Esophagus mucosa (tissue), 1 donor: ENCODE data around the gene LENG1. TPM values are rescaled to one million over a fixed set of nuclear protein-coding genes. Genes with fewer than 3 reads are reported as not detected.
A peak's percentile ranks its signal among the peaks of the same experiment; 100 is the strongest.
"Not testable (repeated sequence)": the region's sequence is repeated elsewhere in the genome, so short reads cannot be mapped to it uniquely, and the experiment has no call there.

Experiments
- ATAC-seq: fragments of 200-7000 bp; cut with Tn5 transposase; one replicate; pipeline ENCODE4 v1.9.1; 2020
- total RNA-seq: library from RNA; stranded (reverse); gene quantifications from one replicate; pipeline ENCODE4 v1.2.4, GENCODE V29; 2023
- donor health status: DM: yes; HTN: yes; CAD: no.

Gene LENG1
- total RNA-seq, result 3.7 TPM

- ATAC-seq, result peak; percentile 92
Observed at GRCh38 chr19:54159352-54160181, at the start of gene LENG1. Gene LENG1 (minus strand): TSS chr19:54159721. CDS start chr19:54159695, 26 bp downstream.

GRCh38 chr19:54208784-54209057 lies 49.2 kb upstream of the LENG1 start:
- ATAC-seq, result no peak

- ATAC-seq, result peak; percentile 5
Observed at GRCh38 chr19:54207983-54208783, 48.7 kb upstream of the LENG1 start.

- no peak for ATAC-seq
Observed at GRCh38 chr19:54207676-54207982, 48.1 kb upstream of the LENG1 start.

- not testable (repeated sequence) for ATAC-seq
Observed at GRCh38 chr19:54207193-54207592, 47.7 kb upstream of the LENG1 start.

- no peak for ATAC-seq
Observed at GRCh38 chr19:54206831-54207177, 47.3 kb upstream of the LENG1 start.

- no peak for ATAC-seq
Observed at GRCh38 chr19:54206030-54206830, 46.7 kb upstream of the LENG1 start.

- ATAC-seq, result no peak
Observed at GRCh38 chr19:54204767-54205468, 45.4 kb upstream of the LENG1 start.

GRCh38 chr19:54203151-54203611 lies 43.7 kb upstream of the LENG1 start:
- ATAC-seq, result no peak

GRCh38 chr19:54201980-54202379 lies 42.5 kb upstream of the LENG1 start:
- ATAC-seq, result no peak

GRCh38 chr19:54201172-54201701 lies 41.7 kb upstream of the LENG1 start:
- ATAC-seq, result no peak

- no peak for ATAC-seq
Observed at GRCh38 chr19:54199401-54199800, 39.9 kb upstream of the LENG1 start.

- no peak for ATAC-seq
Observed at GRCh38 chr19:54197121-54197520, 37.6 kb upstream of the LENG1 start.

- no peak for ATAC-seq
Observed at GRCh38 chr19:54196536-54196935, 37.0 kb upstream of the LENG1 start.

- ATAC-seq, result not testable (repeated sequence)
Observed at GRCh38 chr19:54194463-54194862, 34.9 kb upstream of the LENG1 start.

GRCh38 chr19:54193011-54193410 lies 33.5 kb upstream of the LENG1 start:
- ATAC-seq, result no peak

GRCh38 chr19:54191811-54192453 lies 32.4 kb upstream of the LENG1 start:
- no peak for ATAC-seq

GRCh38 chr19:54191011-54191810 lies 31.7 kb upstream of the LENG1 start, which contains the start of gene TSEN34:
Gene TSEN34 (plus strand): TSS chr19:54191308. CDS start chr19:54191365, 57 bp downstream.
- ATAC-seq, result peak; percentile 38

GRCh38 chr19:54190503-54191010 lies 31.0 kb upstream of the LENG1 start:
- peak; percentile 78 for ATAC-seq

- peak; percentile 83 for ATAC-seq
Observed at GRCh38 chr19:54189735-54190502, 30.4 kb upstream of the LENG1 start.
